Testis (tissue), 3 donors: ENCODE measurements around the gene RNASEH1. TPM values are rescaled to one million over a fixed set of nuclear protein-coding genes. Genes with fewer than 3 reads are reported as not detected.

Experiments used
- DNase-seq: peaks from one replicate; pipeline ENCODE4 v3.0.0-alpha.2; 2019
- H3K27ac ChIP-seq, 2 donors: fragments of 200-600 bp; sonication (generic); one replicate each; pipeline ENCODE4 v1.5.1; 2019
- H3K27me3 ChIP-seq: fragments of 200-600 bp; sonication (generic); one replicate; pipeline ENCODE4 v1.5.1; 2019
- H3K36me3 ChIP-seq: fragments of 200-600 bp; sonication (generic); one replicate; pipeline ENCODE4 v1.5.1; 2017; ENCODE audit warnings: low read depth; ENCODE audit errors: missing control alignments
- H3K4me1 ChIP-seq: fragments of 200-600 bp; sonication (generic); one replicate; pipeline ENCODE4 v1.5.1; 2019
- H3K4me3 ChIP-seq, 2 donors: fragments of 200-600 bp; sonication (generic); one replicate each; pipeline ENCODE4 v1.5.1; 2017 to 2019
- H3K9me3 ChIP-seq: fragments of 200-600 bp; sonication (generic); one replicate; pipeline ENCODE4 v1.5.1; 2017
- CTCF ChIP-seq, 3 experiments: fragments of 450-650 bp in 2 of 3; fragments of 200-600 bp in 1 of 3; sonication (generic) in 1 of 3; IDR thresholded peaks; one replicate each; pipeline ENCODE4 v1.5.1; 2016 to 2019; ENCODE audit warnings: antibody characterized with exemption in 3 of 3, mild to moderate bottlenecking in 2 of 3, moderate library complexity in 1 of 3
- POLR2A ChIP-seq: fragments of 450-650 bp; IDR thresholded peaks from one replicate; pipeline ENCODE4 v1.6.1; 2017; ENCODE audit warnings: antibody characterized with exemption, mild to moderate bottlenecking, moderate library complexity
- WGBS, 2 donors: methylation state at CpG; one replicate each; pipeline ENCODE4 v1.1.5; 2018; 5-methylcytosine and 5-hydroxymethylcytosine counted together
- intact Hi-C: fragments of 100-400 bp; cut with DNase I; formaldehyde crosslinking; loops from one replicate; pipeline ENCODE4 v1.15.1; 2023; ENCODE audit warnings: low total_unique reads
- polyA plus RNA-seq: library from polyadenylated mRNA; stranded (reverse); fragments of 350-450 nt; fragmentation: Illumina TruSeq; extraction: RNeasy Lipid Tissue Mini Kit (QIAGEN cat#74804); gene quantifications from one replicate; pipeline ENCODE4 v1.2.3, GENCODE V29; 2014; ENCODE audit warnings: low read depth, low replicate concordance; ENCODE audit not compliant: insufficient read depth
- total RNA-seq, 2 donors: library from RNA; depleted of rRNA; stranded (reverse); fragments of >200 nt; gene quantifications; one replicate each; pipeline ENCODE4 v1.2.3, GENCODE V29; 2016

Gene RNASEH1
- total and polyA plus RNA-seq, 3 donors from 2014 or later, result 19.5 to 24.6 (median 23.5) TPM

- Histone ChIP-seq H3K27me3 (no peaks in the 10 kb centered on the region), H3K9me3 (no peaks in the 10 kb centered on the region), H3K27ac (peak overlapping the region; percentile 78 to 89), H3K4me1 (peaks cover 5% of the 10 kb centered on the region), H3K4me3 (peak overlapping the region; percentile 24 to 35), H3K36me3 (no peaks in the 10 kb centered on the region)
- TF ChIP-seq POLR2A (no peak), CTCF (IDR thresholded peaks at IDR 0.05) (peak in 2 of 3 experiments; percentile 30 to 51)
- intact Hi-C loops, result no loop called here
- DNase-seq, result peak; percentile 62
- 64 to 73% methylated on average over 12 to 16 of the region's 16 CpGs for WGBS, 2 donors
Observed at GRCh38 chr2:3536682-3537632, 21.2 kb downstream of the RNASEH1 start.

DNA sequence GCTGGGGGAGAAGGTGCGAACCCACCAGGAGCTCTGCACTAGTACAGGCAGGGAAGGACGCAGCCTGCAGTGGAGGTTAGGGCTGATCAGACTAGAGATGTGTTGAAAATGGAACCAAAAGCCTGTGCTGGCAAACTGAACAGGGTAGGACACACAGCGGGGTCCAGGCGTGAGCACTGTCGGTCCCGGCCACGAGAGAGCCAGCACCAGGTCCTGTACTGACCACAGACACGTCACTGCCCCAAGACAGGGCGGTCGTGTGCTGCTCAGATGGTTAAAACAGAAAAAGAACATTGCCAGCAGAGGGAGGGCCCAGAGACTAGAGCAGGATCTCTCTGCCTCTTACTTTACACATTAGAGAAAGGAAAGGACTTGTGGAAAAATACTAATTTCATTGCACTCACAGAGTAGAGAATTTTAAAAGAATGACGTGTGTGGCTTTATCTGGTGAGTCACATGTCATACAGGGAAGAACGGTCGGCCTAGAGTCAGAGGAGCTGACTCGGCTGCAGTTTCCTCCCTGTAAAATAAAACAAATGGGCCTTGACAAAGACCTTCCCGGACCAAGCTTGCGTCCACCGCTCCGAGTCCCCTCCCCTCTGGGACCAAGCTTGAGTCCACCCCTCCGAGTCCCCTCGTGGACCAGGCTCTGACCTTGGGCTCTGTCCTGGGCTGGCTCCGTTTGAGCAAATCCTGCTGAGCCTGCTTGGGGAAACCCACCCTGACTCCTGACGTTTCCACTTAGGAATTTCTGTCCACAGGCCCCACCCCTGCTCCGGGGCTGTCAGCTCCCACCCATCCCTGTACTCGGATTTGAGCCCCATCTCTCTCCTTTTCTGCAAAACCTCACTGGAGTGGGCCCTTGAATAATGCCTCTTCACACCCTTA is 22.1 kb downstream of the RNASEH1 start:
- no peaks in the 10 kb centered on the region for H3K9me3 ChIP-seq
- 39 to 42% methylated on average over 24 of the region's 24 CpGs for WGBS, 2 donors
- peak; percentile 71 for DNase-seq
- H3K4me3 ChIP-seq, result peak overlapping the region; percentile 24 to 35
- no peaks in the 10 kb centered on the region for H3K36me3 ChIP-seq
- intact Hi-C loops, result no loop called here
- H3K4me1 ChIP-seq, result peaks cover 5% of the 10 kb centered on the region
- no peaks in the 10 kb centered on the region for H3K27me3 ChIP-seq
- H3K27ac ChIP-seq, result peak overlapping the region; percentile 78 to 89
- TF ChIP-seq POLR2A, result no peak

GRCh38 chr2:3535467-3535793 is 22.7 kb downstream of the RNASEH1 start:
- TF ChIP-seq POLR2A (no peak), CTCF (IDR thresholded peaks at IDR 0.05) (no peak)
- Histone ChIP-seq H3K27ac (peak overlapping the region; percentile 78 to 89), H3K27me3 (no peaks in the 10 kb centered on the region), H3K4me1 (peaks cover 5% of the 10 kb centered on the region), H3K4me3 (no peak overlapping the region), H3K9me3 (no peaks in the 10 kb centered on the region), H3K36me3 (no peaks in the 10 kb centered on the region)
- intact Hi-C loops, result no loop called here
- DNase-seq, result no peak
- WGBS, 2 donors, result 60 to 65% methylated on average over 5 of the region's 5 CpGs

GRCh38 chr2:3534251-3534814 is 23.8 kb downstream of the RNASEH1 start:
- Histone ChIP-seq H3K9me3 (no peaks in the 10 kb centered on the region), H3K27ac (no peak overlapping the region), H3K4me1 (peaks cover 5% of the 10 kb centered on the region), H3K4me3 (no peak overlapping the region), H3K36me3 (no peaks in the 10 kb centered on the region), H3K27me3 (no peaks in the 10 kb centered on the region)
- 82 to 94% methylated on average over 7 to 24 of the region's 24 CpGs for WGBS, 2 donors
- intact Hi-C loops, result no loop called here
- TF ChIP-seq POLR2A, result no peak
- no peak for DNase-seq

- TF ChIP-seq POLR2A (no peak), CTCF (IDR thresholded peaks at IDR 0.05) (no peak)
- DNase-seq, result no peak
- Histone ChIP-seq H3K9me3 (no peaks in the 10 kb centered on the region), H3K4me3 (no peak overlapping the region), H3K36me3 (no peaks in the 10 kb centered on the region), H3K4me1 (peaks cover 5% of the 10 kb centered on the region), H3K27me3 (no peaks in the 10 kb centered on the region), H3K27ac (no peak overlapping the region)
- WGBS, 2 donors, result 90 to 93% methylated on average over 6 of the region's 6 CpGs
- intact Hi-C loops, result no loop called here
Observed at GRCh38 chr2:3533836-3534235, 24.3 kb downstream of the RNASEH1 start.
